Neuronal stem cell (in vitro differentiated cells): Measurements from ENCODE around the gene SORL1.

Experiments
- DNase-seq: peaks from one replicate; pipeline ENCODE4 v3.0.0-alpha.2; 2013; ENCODE audit warnings: low spot score
- H2AFZ ChIP-seq: one replicate; pipeline ENCODE4 v1.6.1; 2013; ENCODE audit warnings: mild to moderate bottlenecking, low read length, inconsistent platforms
- H2AK5ac ChIP-seq: 2 replicates; pipeline ENCODE4 v1.6.1; 2013; ENCODE audit warnings: low read depth, mild to moderate bottlenecking, inconsistent platforms, low read length, moderate library complexity, mixed read lengths
- H2BK120ac ChIP-seq: 2 replicates; pipeline ENCODE4 v1.6.1; 2013; ENCODE audit warnings: low read depth, mild to moderate bottlenecking, inconsistent platforms, low read length, moderate library complexity, mixed read lengths
- H2BK12ac ChIP-seq: one replicate; pipeline ENCODE4 v1.6.1; 2013; ENCODE audit warnings: low read length, inconsistent platforms
- H2BK15ac ChIP-seq: 2 replicates; pipeline ENCODE4 v1.6.1; 2013; ENCODE audit warnings: mild to moderate bottlenecking, low read length, inconsistent platforms, mixed read lengths
- H2BK5ac ChIP-seq: one replicate; pipeline ENCODE4 v1.6.1; 2013; ENCODE audit warnings: inconsistent platforms, mild to moderate bottlenecking, low read length, moderate library complexity
- H3K14ac ChIP-seq: one replicate; pipeline ENCODE4 v1.6.1; 2013; ENCODE audit warnings: low read length, inconsistent platforms
- H3K18ac ChIP-seq: 2 replicates; pipeline ENCODE4 v1.6.1; 2013; ENCODE audit warnings: low read length, inconsistent platforms
- H3K23ac ChIP-seq: 2 replicates; pipeline ENCODE4 v1.6.1; 2013; ENCODE audit warnings: low read depth, mild to moderate bottlenecking, mixed read lengths, low read length, inconsistent platforms; ENCODE audit not compliant: poor library complexity
- H3K27ac ChIP-seq: replicated peaks from 3 replicates; pipeline ENCODE4 v1.5.1; 2013; ENCODE audit warnings: low read length, inconsistent platforms
- H3K27me3 ChIP-seq, 3 experiments: 2 replicates each; pipeline ENCODE4 v1.6.1; 2013; ENCODE audit warnings: low read length in 3 of 3, mild to moderate bottlenecking in 2 of 3, inconsistent platforms in 1 of 3, low read depth in 1 of 3, mixed read lengths in 1 of 3, moderate library complexity in 1 of 3; ENCODE audit not compliant: control insufficient read depth in 3 of 3, insufficient read depth in 3 of 3
- H3K36me3 ChIP-seq, 2 donors: replicated peaks in 1 of 2; 2 replicates each; pipeline ENCODE4 v1.6.1; 2013; ENCODE audit warnings: low read length in 2 of 2; ENCODE audit not compliant: control insufficient read depth in 2 of 2, insufficient read depth in 2 of 2
- H3K4ac ChIP-seq: 2 replicates; pipeline ENCODE4 v1.6.1; 2013; ENCODE audit warnings: inconsistent platforms, mild to moderate bottlenecking, low read length, moderate library complexity
- H3K4me1 ChIP-seq, 2 donors: 1 replicate in 1 of 2; 2 replicates in 1 of 2; pipeline ENCODE4 v1.6.1; 2013; ENCODE audit warnings: low read length in 2 of 2, low read depth in 1 of 2; ENCODE audit not compliant: control insufficient read depth in 2 of 2, insufficient read depth in 1 of 2
- H3K4me2 ChIP-seq: one replicate; pipeline ENCODE4 v1.6.1; 2013; ENCODE audit warnings: mild to moderate bottlenecking, low read length, inconsistent platforms; ENCODE audit not compliant: insufficient read depth, poor library complexity, severe bottlenecking
- H3K4me3 ChIP-seq, 2 donors: 2 replicates each; pipeline ENCODE4 v1.5.1; 2013; ENCODE audit warnings: low read length in 2 of 2, mild to moderate bottlenecking in 2 of 2, inconsistent platforms in 1 of 2, moderate library complexity in 1 of 2
- H3K79me1 ChIP-seq: one replicate; pipeline ENCODE4 v1.6.1; 2013; ENCODE audit warnings: low read depth, mild to moderate bottlenecking, inconsistent platforms, low read length, moderate library complexity
- H3K9ac ChIP-seq: one replicate; pipeline ENCODE4 v1.6.1; 2013; ENCODE audit warnings: mild to moderate bottlenecking, low read depth, low read length, inconsistent platforms; ENCODE audit not compliant: poor library complexity
- H3K9me3 ChIP-seq, 2 donors: replicated peaks in 1 of 2; 2 replicates each; pipeline versions ENCODE3 to v1.6.1; 2013; ENCODE audit warnings: low read length in 2 of 2, mild to moderate bottlenecking in 2 of 2, inconsistent platforms in 1 of 2, low read depth in 1 of 2, mixed read lengths in 1 of 2, moderate library complexity in 1 of 2; ENCODE audit not compliant: control insufficient read depth in 2 of 2, insufficient read depth in 1 of 2
- H4K8ac ChIP-seq: one replicate; pipeline ENCODE4 v1.6.1; 2013; ENCODE audit warnings: low read depth, mild to moderate bottlenecking, inconsistent platforms, low read length, moderate library complexity
- H4K91ac ChIP-seq: one replicate; pipeline ENCODE4 v1.6.1; 2013; ENCODE audit warnings: low read length, low read depth, mild to moderate bottlenecking, inconsistent platforms; ENCODE audit not compliant: poor library complexity
- WGBS, 2 donors: extraction: QIAGEN DNeasy Blood & Tissue Kit; methylation state at CpG; one replicate each; pipeline ENCODE4 v1.1.7; 2013; ENCODE audit warnings: missing lambda C conversion rate in 2 of 2, mixed read lengths in 1 of 2; ENCODE audit not compliant: insufficient read length in 2 of 2, insufficient replicate concordance in 1 of 2; ENCODE audit errors: extremely low coverage in 2 of 2; 5-methylcytosine and 5-hydroxymethylcytosine counted together

Gene SORL1

DNA sequence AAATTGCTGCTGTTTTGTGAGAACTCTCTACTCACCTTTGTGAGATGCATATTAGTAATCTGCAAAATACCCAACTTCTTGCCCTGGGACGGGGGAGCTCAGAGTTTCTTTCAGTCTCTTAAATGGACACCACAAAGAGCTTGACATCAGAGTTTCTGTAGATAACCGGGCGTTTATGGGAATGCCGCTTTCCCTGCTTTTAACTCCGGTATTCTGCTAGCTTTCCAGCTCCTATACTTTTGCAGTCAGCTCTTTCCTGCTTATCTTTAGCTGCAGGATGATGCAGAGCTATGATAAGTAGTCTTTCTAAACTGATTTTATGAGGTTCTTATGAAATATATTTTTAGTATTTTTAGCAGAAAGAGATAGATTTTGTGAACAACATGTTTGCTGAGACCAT lies 155.2 kb downstream of the SORL1 start:
- Histone ChIP-seq H3K4ac (no peak overlapping the region), H3K4me1 (no peaks in the 10 kb centered on the region), H3K18ac (no peak overlapping the region), H4K8ac (no peak overlapping the region), H2AFZ (no peak overlapping the region), H2BK15ac (no peak overlapping the region), H3K14ac (no peak overlapping the region), H2BK120ac (no peak overlapping the region), H4K91ac (no peak overlapping the region), H3K36me3 (peaks cover 11 to 86% of the 10 kb centered on the region in 2 donors), H2BK5ac (no peak overlapping the region), H3K4me3 (no peak overlapping the region), H3K9me3 (no peaks in the 10 kb centered on the region), H3K27me3 (no peaks in the 10 kb centered on the region), H3K4me2 (no peak overlapping the region), H3K27ac (no peak overlapping the region), H3K23ac (no peak overlapping the region), H3K79me1 (no peaks in the 10 kb centered on the region), H2BK12ac (no peak overlapping the region), H3K9ac (no peak overlapping the region), H2AK5ac (no peak overlapping the region)
- WGBS, 2 donors = no CpG with 5 or more reads among the region's 5 CpGs
- no peak for DNase-seq

DNA sequence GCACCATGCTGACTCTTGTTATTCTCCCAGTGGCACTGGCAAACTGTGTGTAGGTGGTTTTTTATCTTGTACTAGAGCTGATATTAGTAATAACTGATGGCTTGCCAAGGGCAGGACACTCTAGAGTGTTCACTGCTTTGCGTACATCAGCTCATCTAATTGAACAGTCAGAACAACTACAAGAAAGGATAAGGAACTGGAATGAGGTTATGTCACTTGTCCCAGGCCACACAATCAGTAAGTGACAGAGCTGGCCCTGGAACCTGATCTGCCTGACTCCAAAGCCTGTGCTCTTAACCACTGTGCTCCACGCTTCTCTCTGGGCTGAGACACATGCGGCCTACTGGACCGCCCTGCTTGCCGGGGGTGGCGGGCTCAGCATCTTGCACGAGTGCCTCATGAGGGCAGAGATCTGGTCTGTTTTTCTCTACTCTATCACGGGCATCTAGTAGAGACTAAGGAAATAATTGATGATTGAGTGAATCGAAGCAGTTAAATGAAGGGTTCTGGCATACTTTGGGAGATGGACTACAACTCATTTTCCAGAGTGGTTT lies 156.5 kb downstream of the SORL1 start:
- no CpG with 5 or more reads among the region's 9 CpGs for WGBS, 2 donors
- H3K18ac ChIP-seq = no peak overlapping the region
- H4K8ac ChIP-seq = no peak overlapping the region
- no peaks in the 10 kb centered on the region for H3K79me1 ChIP-seq
- peaks cover 15 to 91% of the 10 kb centered on the region in 2 donors for H3K36me3 ChIP-seq
- H3K4me3 ChIP-seq = no peak overlapping the region
- H2BK120ac ChIP-seq = no peak overlapping the region
- H3K27me3 ChIP-seq = no peaks in the 10 kb centered on the region
- no peak overlapping the region for H3K27ac ChIP-seq
- no peaks in the 10 kb centered on the region for H3K9me3 ChIP-seq
- H3K14ac ChIP-seq = no peak overlapping the region
- no peak for DNase-seq
- no peak overlapping the region for H4K91ac ChIP-seq
- H3K4me2 ChIP-seq = no peak overlapping the region
- H3K9ac ChIP-seq = no peak overlapping the region
- no peak overlapping the region for H2AK5ac ChIP-seq
- H2AFZ ChIP-seq = no peak overlapping the region
- H2BK15ac ChIP-seq = no peak overlapping the region
- no peak overlapping the region for H3K23ac ChIP-seq
- no peak overlapping the region for H2BK12ac ChIP-seq
- no peak overlapping the region for H2BK5ac ChIP-seq
- H3K4me1 ChIP-seq = no peaks in the 10 kb centered on the region
- no peak overlapping the region for H3K4ac ChIP-seq

DNA sequence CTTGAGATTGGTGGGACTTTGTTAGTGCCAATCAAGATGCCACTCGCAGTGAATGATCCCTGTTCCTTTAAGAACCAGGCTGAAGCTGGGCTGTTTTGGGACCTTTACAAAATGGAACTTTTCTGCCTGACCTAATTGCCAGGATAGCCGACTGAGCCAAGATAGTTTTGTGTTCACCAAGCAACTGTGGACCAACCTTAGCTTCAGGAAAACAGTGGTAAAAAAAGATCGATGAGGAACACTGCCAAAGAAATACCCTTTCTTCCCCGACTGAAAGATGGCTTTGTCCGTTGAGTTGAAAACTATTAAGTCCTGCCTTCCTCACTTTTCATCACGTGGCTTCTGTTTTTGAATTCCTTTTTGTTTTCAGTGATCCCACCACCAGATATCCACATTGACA lies 158.6 kb downstream of the SORL1 start:
- no peak overlapping the region for H3K18ac ChIP-seq
- H3K27ac ChIP-seq = no peak overlapping the region
- no peaks in the 10 kb centered on the region for H3K9me3 ChIP-seq
- no peaks in the 10 kb centered on the region for H3K4me1 ChIP-seq
- no peak overlapping the region for H3K4me3 ChIP-seq
- no peak overlapping the region for H3K4ac ChIP-seq
- H2BK15ac ChIP-seq = no peak overlapping the region
- DNase-seq = no peak
- H3K14ac ChIP-seq = no peak overlapping the region
- H3K23ac ChIP-seq = no peak overlapping the region
- H2AK5ac ChIP-seq = no peak overlapping the region
- H2BK5ac ChIP-seq = no peak overlapping the region
- H4K91ac ChIP-seq = no peak overlapping the region
- no peak overlapping the region for H4K8ac ChIP-seq
- no peaks in the 10 kb centered on the region for H3K27me3 ChIP-seq
- no CpG with 5 or more reads among the region's 6 CpGs for WGBS, 2 donors
- H2AFZ ChIP-seq = no peak overlapping the region
- no peak overlapping the region for H2BK12ac ChIP-seq
- H2BK120ac ChIP-seq = no peak overlapping the region
- no peak overlapping the region for H3K4me2 ChIP-seq
- H3K79me1 ChIP-seq = no peaks in the 10 kb centered on the region
- peaks cover 13 to 96% of the 10 kb centered on the region in 2 donors for H3K36me3 ChIP-seq
- no peak overlapping the region for H3K9ac ChIP-seq

DNA sequence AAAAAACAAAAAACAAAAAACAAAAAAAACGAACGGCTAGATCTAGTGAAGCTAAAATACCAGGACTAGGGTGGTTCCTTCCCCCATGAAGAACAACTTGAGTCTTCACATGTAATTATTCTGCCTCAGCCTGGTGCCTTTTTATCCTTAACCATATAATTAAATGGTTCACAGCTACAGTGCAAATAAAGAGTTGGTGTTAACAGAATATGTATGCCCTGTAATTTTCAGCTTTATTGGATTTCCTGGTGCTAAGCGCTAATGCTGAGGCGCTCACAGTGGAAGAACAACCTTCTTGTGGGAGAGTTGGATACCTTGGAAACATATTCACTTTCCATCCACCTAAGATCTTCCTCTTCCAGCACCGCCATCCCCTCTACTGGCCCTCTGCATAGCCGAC lies 159.1 kb downstream of the SORL1 start:
- Histone ChIP-seq H3K27ac (no peak overlapping the region), H2AFZ (no peak overlapping the region), H3K27me3 (no peaks in the 10 kb centered on the region), H3K36me3 (peaks cover 16 to 94% of the 10 kb centered on the region in 2 donors), H3K14ac (no peak overlapping the region), H3K79me1 (no peaks in the 10 kb centered on the region), H2BK120ac (no peak overlapping the region), H3K4me2 (no peak overlapping the region), H2AK5ac (no peak overlapping the region), H3K18ac (no peak overlapping the region), H2BK5ac (no peak overlapping the region), H3K4me3 (no peak overlapping the region), H3K4me1 (no peaks in the 10 kb centered on the region), H3K4ac (no peak overlapping the region), H3K9me3 (no peaks in the 10 kb centered on the region), H2BK12ac (no peak overlapping the region), H2BK15ac (no peak overlapping the region), H4K8ac (no peak overlapping the region), H4K91ac (no peak overlapping the region), H3K9ac (no peak overlapping the region), H3K23ac (no peak overlapping the region)
- no CpG with 5 or more reads among the region's 6 CpGs for WGBS, 2 donors
- DNase-seq = no peak
